Stomach (tissue), 4 donors: ENCODE measurements around the gene TBC1D2.

Experiments
- POLR2AphosphoS5 ChIP-seq, 3 donors: sonication (generic); formaldehyde crosslinking; IDR thresholded peaks; one replicate each; pipeline ENCODE4 v1.6.1; 2016; ENCODE audit warnings: antibody characterized with exemption in 3 of 3
- TF ChIP-seq, protein P1 (sequence below), 7 experiments: fragments of 450-650 bp in 4 of 7; fragments of 200-600 bp in 3 of 7; sonication (generic) in 3 of 7; IDR thresholded peaks; one replicate each; pipeline ENCODE4 v1.5.1; 2016 to 2019; ENCODE audit warnings: antibody characterized with exemption in 7 of 7, control low read depth in 2 of 7, mild to moderate bottlenecking in 1 of 7

DNA sequence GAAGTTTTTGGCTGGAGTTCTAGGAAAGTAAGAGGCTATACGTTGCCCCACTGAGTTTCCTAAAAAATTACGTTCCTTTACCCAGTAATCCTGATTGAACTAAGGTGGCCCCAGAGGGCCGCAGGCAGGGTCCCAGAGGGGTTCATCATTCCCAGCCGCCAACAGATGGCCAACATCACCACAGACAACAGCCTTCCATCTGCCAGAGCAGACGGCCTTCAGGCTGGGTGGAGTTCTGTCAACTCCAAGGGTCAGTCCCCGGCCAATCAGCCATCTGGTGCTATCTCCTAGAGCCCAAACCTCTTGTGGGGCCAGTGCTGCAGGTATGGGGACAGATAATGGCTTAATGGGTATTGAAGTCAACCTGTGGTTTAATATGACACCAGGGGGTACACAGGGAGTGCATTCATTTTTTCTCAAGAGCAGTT lies 30.4 kb downstream of the TBC1D2 start:
- TF ChIP-seq, protein P1, sequence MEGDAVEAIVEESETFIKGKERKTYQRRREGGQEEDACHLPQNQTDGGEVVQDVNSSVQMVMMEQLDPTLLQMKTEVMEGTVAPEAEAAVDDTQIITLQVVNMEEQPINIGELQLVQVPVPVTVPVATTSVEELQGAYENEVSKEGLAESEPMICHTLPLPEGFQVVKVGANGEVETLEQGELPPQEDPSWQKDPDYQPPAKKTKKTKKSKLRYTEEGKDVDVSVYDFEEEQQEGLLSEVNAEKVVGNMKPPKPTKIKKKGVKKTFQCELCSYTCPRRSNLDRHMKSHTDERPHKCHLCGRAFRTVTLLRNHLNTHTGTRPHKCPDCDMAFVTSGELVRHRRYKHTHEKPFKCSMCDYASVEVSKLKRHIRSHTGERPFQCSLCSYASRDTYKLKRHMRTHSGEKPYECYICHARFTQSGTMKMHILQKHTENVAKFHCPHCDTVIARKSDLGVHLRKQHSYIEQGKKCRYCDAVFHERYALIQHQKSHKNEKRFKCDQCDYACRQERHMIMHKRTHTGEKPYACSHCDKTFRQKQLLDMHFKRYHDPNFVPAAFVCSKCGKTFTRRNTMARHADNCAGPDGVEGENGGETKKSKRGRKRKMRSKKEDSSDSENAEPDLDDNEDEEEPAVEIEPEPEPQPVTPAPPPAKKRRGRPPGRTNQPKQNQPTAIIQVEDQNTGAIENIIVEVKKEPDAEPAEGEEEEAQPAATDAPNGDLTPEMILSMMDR (IDR thresholded peaks at IDR 0.05) = no peak
- no peak for TF ChIP-seq POLR2AphosphoS5 (IDR thresholded peaks at IDR 0.05)
